Stimulated activated CD8-positive, alpha-beta memory T cell treated with anti-CD3 and anti-CD28 coated beads, Interleukin-15, amount 100 ng/mL, for 24 hours (primary cell): ENCODE data around the gene SUMO3.

Experiments used
- DNase-seq: peaks from one replicate; pipeline ENCODE4 v3.0.0-alpha.2; 2020; ENCODE audit warnings: low read depth

The SUMO3 gene

GRCh38 chr21:44758781-44759627, 58.9 kb downstream of the SUMO3 start:
- DNase-seq: no peak

GRCh38 chr21:44758141-44758561, 59.7 kb downstream of the SUMO3 start:
- no peak for DNase-seq

DNA sequence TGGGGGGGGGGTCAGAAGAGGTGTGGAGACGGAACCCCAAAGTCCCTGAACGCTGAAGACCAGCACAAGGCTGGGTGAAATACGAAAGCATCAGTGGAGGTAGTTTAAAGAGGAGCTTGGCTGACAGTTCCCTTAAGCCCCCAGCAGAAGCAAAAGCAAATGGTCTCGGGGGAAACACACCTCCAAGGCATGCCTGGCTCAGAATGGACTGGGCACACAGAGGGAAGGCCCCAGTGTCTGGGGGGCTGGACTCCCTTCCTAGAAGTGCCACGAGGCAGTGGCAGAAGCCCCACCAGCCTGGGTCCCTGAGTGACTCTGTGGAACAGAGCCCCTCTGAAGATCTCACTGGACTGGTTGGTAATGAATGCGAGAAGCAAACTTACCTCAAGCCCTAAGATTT, 60.1 kb downstream of the SUMO3 start:
- DNase-seq: no peak

- no peak for DNase-seq
Observed at GRCh38 chr21:44756423-44757185, 61.3 kb downstream of the SUMO3 start.
